HepG2 (cell line): Measurements from ENCODE around the gene GDF11. TPM values are rescaled to one million over a fixed set of nuclear protein-coding genes. Genes with fewer than 3 reads are reported as not detected.

Experiments used
- ATAD3A ChIP-seq: sonication (generic); formaldehyde crosslinking; IDR thresholded peaks from 2 replicates; pipeline ENCODE4 v1.4.0; 2020; ENCODE audit warnings: missing genetic modification reagents
- ELF4 ChIP-seq: sonication (generic); formaldehyde crosslinking; IDR thresholded peaks from 2 replicates; pipeline ENCODE4 v1.5.0; 2020; ENCODE audit warnings: missing genetic modification reagents, mild to moderate bottlenecking, moderate library complexity, borderline replicate concordance
- HINFP ChIP-seq: sonication (generic); formaldehyde crosslinking; IDR thresholded peaks from 2 replicates; pipeline ENCODE4 v1.4.0; 2020; ENCODE audit warnings: low read depth, mild to moderate bottlenecking, missing genetic modification reagents
- MED8 ChIP-seq: sonication (generic); formaldehyde crosslinking; IDR thresholded peaks from 2 replicates; pipeline ENCODE4 v1.8.1; 2023; ENCODE audit warnings: mild to moderate bottlenecking, missing genetic modification reagents; ENCODE audit not compliant: insufficient replicate concordance
- NFATC3 ChIP-seq: sonication (generic); formaldehyde crosslinking; IDR thresholded peaks from 2 replicates; pipeline ENCODE4 v1.5.1; 2020; ENCODE audit warnings: mild to moderate bottlenecking, missing genetic modification reagents
- SALL1 ChIP-seq: sonication (generic); formaldehyde crosslinking; IDR thresholded peaks from 2 replicates; pipeline ENCODE4 v1.8.0; 2022; ENCODE audit warnings: mild to moderate bottlenecking, missing genetic modification reagents
- SMC3 ChIP-seq: IDR thresholded peaks from 2 replicates; pipeline ENCODE4 v1.6.1; 2011; ENCODE audit warnings: low read length, improper control_type of control experiment
- ZC3H4 ChIP-seq: sonication (generic); formaldehyde crosslinking; IDR thresholded peaks from 2 replicates; pipeline ENCODE4 v1.4.0; 2020; ENCODE audit warnings: missing genetic modification reagents, borderline replicate concordance
- ZNF326 ChIP-seq: sonication (generic); formaldehyde crosslinking; IDR thresholded peaks from 2 replicates; pipeline ENCODE4 v1.4.0; 2020; ENCODE audit warnings: missing genetic modification reagents, borderline replicate concordance
- ZNF441 ChIP-seq: sonication (generic); formaldehyde crosslinking; IDR thresholded peaks from 2 replicates; pipeline ENCODE4 v1.7.0; 2021; ENCODE audit warnings: missing genetic modification reagents, borderline replicate concordance
- ZNF512B ChIP-seq: sonication (generic); formaldehyde crosslinking; IDR thresholded peaks from 2 replicates; pipeline ENCODE4 v1.5.1; 2020; ENCODE audit warnings: missing genetic modification reagents, mild to moderate bottlenecking, borderline replicate concordance
- ZNF687 ChIP-seq: sonication (generic); formaldehyde crosslinking; IDR thresholded peaks from 2 replicates; pipeline ENCODE4 v1.5.1; 2020; ENCODE audit warnings: mild to moderate bottlenecking, missing genetic modification reagents, moderate library complexity
- polyA plus RNA-seq, 8 experiments: library from polyadenylated mRNA; depleted of rRNA in 3 of 8; stranded (reverse) in 7 of 8; unstranded in 1 of 8; fragments of >200 nt; fragmentation: Illumina TruSeq in 4 of 8; extraction: Trizol in 4 of 8; gene quantifications; 2 replicates each; pipeline versions ENCODE4 v1.2.1 to v1.2.3, GENCODE V29; 2011 to 2016; ENCODE audit warnings: low read depth in 4 of 8, missing spikeins in 1 of 8, mixed read lengths in 1 of 8; ENCODE audit not compliant: insufficient read depth in 1 of 8
- total RNA-seq, 5 experiments: library from RNA; depleted of rRNA; stranded (reverse); fragments of >200 nt; fragmentation: Illumina TruSeq; extraction: Trizol; gene quantifications; 2 replicates each; pipeline ENCODE4 v1.2.3, GENCODE V29; 2016; ENCODE audit warnings: low read depth in 1 of 5
- TF ChIP-seq, protein P1 (sequence below): sonication (generic); formaldehyde crosslinking; IDR thresholded peaks from 2 replicates; pipeline ENCODE4 v1.4.0; 2020; ENCODE audit warnings: missing genetic modification reagents, borderline replicate concordance
- TF ChIP-seq, protein P2 (sequence below): sonication (generic); formaldehyde crosslinking; IDR thresholded peaks from 2 replicates; pipeline ENCODE4 v1.4.0; 2020; ENCODE audit warnings: mild to moderate bottlenecking, missing genetic modification reagents

Gene GDF11
- total and polyA plus RNA-seq, 2 of the 13 experiments (the other 11 are each of a cell fraction or from before 2014, with no cell fraction given) = 0.63 to 1.5 TPM

DNA sequence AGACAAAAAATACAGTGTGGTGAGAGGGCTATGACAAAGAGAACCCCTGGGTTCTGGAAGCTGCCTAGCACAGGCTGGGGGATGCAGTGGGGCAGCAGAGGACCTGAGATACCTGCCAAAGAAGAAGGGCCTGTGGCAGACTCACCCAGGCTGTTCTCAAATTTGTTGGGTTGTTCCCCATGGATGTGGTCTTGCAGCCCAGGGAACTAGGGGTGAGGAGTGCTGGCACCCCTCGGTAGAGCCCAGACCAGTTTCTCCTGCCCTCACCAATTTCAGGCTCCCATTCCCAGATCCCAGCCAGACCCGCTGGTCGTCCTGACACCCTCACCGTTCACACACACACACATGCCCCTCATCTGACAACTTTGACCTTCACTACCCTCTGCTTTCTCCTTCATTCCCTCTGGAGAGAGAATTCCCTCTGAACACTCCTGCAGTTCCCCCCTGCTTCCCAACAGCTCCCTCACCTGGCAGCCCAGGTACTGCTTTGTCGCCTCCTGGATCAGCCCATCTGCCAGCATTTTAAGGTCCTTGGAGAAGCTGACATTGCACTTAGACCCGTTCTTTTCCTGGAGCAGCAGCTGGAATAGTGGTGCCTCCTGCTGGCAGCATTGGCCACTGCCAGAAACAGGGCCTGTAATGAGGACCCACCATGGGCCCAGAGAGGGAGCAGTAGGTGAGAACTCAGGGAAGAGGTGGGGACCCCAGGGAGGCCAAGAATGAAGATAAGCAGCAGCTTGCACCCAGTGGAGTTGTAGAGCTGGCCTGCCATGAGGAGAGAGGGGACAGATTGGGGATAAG lies 5.9 kb upstream of the GDF11 start (continued):
- TF ChIP-seq, protein P1, sequence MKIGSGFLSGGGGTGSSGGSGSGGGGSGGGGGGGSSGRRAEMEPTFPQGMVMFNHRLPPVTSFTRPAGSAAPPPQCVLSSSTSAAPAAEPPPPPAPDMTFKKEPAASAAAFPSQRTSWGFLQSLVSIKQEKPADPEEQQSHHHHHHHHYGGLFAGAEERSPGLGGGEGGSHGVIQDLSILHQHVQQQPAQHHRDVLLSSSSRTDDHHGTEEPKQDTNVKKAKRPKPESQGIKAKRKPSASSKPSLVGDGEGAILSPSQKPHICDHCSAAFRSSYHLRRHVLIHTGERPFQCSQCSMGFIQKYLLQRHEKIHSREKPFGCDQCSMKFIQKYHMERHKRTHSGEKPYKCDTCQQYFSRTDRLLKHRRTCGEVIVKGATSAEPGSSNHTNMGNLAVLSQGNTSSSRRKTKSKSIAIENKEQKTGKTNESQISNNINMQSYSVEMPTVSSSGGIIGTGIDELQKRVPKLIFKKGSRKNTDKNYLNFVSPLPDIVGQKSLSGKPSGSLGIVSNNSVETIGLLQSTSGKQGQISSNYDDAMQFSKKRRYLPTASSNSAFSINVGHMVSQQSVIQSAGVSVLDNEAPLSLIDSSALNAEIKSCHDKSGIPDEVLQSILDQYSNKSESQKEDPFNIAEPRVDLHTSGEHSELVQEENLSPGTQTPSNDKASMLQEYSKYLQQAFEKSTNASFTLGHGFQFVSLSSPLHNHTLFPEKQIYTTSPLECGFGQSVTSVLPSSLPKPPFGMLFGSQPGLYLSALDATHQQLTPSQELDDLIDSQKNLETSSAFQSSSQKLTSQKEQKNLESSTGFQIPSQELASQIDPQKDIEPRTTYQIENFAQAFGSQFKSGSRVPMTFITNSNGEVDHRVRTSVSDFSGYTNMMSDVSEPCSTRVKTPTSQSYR = no peak
- TF ChIP-seq, protein P2, sequence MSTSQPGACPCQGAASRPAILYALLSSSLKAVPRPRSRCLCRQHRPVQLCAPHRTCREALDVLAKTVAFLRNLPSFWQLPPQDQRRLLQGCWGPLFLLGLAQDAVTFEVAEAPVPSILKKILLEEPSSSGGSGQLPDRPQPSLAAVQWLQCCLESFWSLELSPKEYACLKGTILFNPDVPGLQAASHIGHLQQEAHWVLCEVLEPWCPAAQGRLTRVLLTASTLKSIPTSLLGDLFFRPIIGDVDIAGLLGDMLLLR (CRISPR knock-in tag) = no peak
- no peak for TF ChIP-seq NFATC3 (CRISPR knock-in tag)
- TF ChIP-seq SALL1 (CRISPR knock-in tag) = peak; percentile 51
- TF ChIP-seq ZNF326 (CRISPR knock-in tag) = no peak
- no peak for TF ChIP-seq MED8 (CRISPR knock-in tag)
- peak; percentile 45; the same call in 1 of the 2 replicates for TF ChIP-seq HINFP (CRISPR knock-in tag)
- TF ChIP-seq ELF4 (CRISPR knock-in tag) = no peak
- no peak for TF ChIP-seq ATAD3A (CRISPR knock-in tag)
- no peak for TF ChIP-seq ZNF512B (CRISPR knock-in tag)
- TF ChIP-seq ZNF441 (CRISPR knock-in tag) = no peak
- peak; percentile 86 for TF ChIP-seq SMC3
- no peak for TF ChIP-seq ZC3H4 (CRISPR knock-in tag)
- peak; percentile 38 for TF ChIP-seq ZNF687 (CRISPR knock-in tag)
